Stimulated activated naive CD8-positive, alpha-beta T cell treated with anti-CD3 and anti-CD28 coated beads, Interleukin-15, amount 100 ng/mL, for 72 hours (primary cell): ENCODE measurements around the gene ADIRF.
"Not testable (repeated sequence)": the region's sequence is repeated elsewhere in the genome, so short reads cannot be mapped to it uniquely, and the experiment has no call there.

Experiments
- ATAC-seq: fragments of 150-1000 bp; cut with Tn5 transposase; 2 replicates; pipeline ENCODE4 v1.10.0; 2021; ENCODE audit warnings: mild to moderate bottlenecking, moderate library complexity
- DNase-seq, 2 donors: peaks; one replicate each; pipeline ENCODE4 v3.0.0; 2021 to 2022
- H3K27ac Mint-ChIP-seq, 2 donors: one replicate each; pipeline ENCODE4 v1.8.0; 2022; ENCODE audit warnings: mild to moderate bottlenecking in 2 of 2, mixed read lengths in 2 of 2, moderate library complexity in 2 of 2
- H3K27me3 Mint-ChIP-seq: one replicate; pipeline ENCODE4 v1.8.0; 2022; ENCODE audit warnings: mixed read lengths
- H3K4me1 Mint-ChIP-seq: one replicate; pipeline ENCODE4 v1.8.0; 2022; ENCODE audit warnings: mild to moderate bottlenecking, mixed read lengths
- H3K4me3 Mint-ChIP-seq, 2 donors: one replicate each; pipeline ENCODE4 v1.8.0; 2022; ENCODE audit warnings: mild to moderate bottlenecking in 2 of 2, mixed read lengths in 2 of 2, moderate library complexity in 1 of 2
- H3K9me3 Mint-ChIP-seq, 2 donors: one replicate each; pipeline ENCODE4 v1.8.0; 2022; ENCODE audit warnings: mixed read lengths in 2 of 2

The ADIRF gene

DNA sequence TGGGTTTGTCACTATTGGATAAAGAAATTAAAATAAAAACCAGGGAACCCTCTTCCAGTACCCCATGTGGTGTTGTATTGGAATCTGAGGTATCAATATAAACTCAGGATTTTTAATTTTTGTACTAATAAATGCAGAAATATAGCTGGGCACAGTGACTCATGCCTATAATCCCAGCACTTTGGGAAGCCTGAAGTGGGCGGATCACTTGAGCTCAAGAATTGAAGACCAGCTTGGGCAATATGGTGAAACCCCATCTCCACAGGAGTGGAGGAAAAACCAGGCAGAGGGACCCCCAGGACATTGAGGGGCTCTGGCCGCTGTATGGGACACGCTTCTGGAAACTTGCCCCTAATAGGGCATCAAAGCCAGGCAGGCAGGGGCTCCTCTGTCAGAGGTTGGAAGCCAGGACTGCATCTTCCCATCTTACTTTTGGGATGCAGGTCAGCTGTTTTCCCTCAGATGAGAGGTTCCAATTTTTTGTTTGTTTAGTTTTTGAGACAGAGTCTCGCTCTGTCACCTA lies 11.1 kb downstream of the ADIRF start:
- H3K27me3 Mint-ChIP-seq, result no peaks in the 10 kb centered on the region
- no peaks in the 10 kb centered on the region for H3K9me3 Mint-ChIP-seq
- H3K4me1 Mint-ChIP-seq, result no peaks in the 10 kb centered on the region
- DNase-seq, result no peak
- H3K4me3 Mint-ChIP-seq, result no peak overlapping the region
- ATAC-seq, result no peak
- no peak overlapping the region for H3K27ac Mint-ChIP-seq

DNA sequence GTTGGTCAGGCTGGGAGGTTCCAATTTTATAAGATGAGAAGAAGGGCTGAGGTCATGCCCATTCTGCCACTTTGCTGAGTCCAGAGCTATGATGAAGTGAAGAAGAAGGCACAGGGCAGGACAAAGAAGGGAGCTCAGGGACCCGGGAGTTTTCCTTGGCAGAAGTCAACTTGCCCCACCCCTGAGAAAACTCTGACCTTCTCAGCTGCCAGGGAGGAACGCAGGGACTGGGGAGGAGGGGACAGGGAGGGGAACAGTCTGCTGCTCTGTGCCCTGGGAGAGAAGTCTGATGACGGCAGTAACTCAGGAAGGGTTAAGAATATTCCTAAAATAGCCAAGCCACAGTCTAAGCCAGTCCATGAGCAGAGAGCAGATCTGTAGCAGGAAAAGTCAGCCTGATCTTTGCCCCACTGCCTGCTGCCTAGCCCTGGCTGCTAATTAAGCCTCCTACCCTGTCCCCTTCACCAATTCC lies 11.7 kb downstream of the ADIRF start:
- Mint-ChIP-seq H3K27me3 (no peaks in the 10 kb centered on the region), H3K27ac (no peak overlapping the region), H3K4me3 (no peak overlapping the region), H3K4me1 (no peaks in the 10 kb centered on the region), H3K9me3 (no peaks in the 10 kb centered on the region)
- DNase-seq, result no peak
- no peak for ATAC-seq

GRCh38 chr10:86981020-86981419 lies 12.7 kb downstream of the ADIRF start:
- not testable (repeated sequence) for H3K4me1 Mint-ChIP-seq, DNase-seq, ATAC-seq, H3K27ac Mint-ChIP-seq, H3K27me3 Mint-ChIP-seq, H3K4me3 Mint-ChIP-seq, H3K9me3 Mint-ChIP-seq

DNA sequence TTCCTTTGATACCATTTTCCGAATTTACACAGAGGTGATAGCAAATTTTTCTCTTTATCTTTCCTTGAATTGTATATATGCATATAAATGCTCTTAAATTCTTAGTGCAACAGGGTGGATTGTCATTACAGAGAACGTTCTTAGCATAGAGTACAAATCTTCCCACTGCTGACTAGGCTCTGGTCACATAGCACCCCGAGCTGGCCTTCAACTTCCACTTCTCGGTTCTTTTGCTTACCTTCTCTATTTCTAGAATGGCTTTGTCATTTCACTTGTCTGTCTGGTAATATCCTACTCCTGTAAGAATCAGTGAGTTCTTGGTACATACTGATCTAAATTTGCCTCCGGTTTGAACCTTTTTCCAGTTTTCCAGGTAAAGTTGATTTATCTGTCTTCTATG lies 13.4 kb downstream of the ADIRF start:
- Mint-ChIP-seq H3K27me3 (no peaks in the 10 kb centered on the region), H3K9me3 (no peaks in the 10 kb centered on the region), H3K27ac (no peak overlapping the region), H3K4me3 (no peak overlapping the region), H3K4me1 (no peaks in the 10 kb centered on the region)
- ATAC-seq (no peak), DNase-seq (no peak)

DNA sequence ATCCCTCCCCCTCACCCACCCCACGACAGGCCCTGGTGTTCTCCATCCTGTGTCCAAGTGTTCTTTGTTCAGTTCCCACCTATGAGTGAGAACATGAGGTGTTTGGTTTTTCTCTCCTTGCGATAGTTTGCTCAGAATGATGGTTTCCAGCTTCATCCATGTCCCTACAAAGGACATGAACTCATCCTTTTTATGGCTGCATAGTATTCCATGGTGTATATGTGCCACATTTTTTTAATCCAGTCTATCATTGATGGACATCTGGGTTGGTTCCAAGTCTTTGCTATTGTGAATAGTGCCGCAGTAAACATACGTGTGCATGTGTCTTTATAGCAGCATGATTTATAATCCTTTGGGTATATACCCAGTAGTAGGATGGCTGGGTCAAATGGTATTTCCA lies 16.2 kb downstream of the ADIRF start:
- not testable (repeated sequence) for H3K9me3 Mint-ChIP-seq, H3K27me3 Mint-ChIP-seq, H3K4me3 Mint-ChIP-seq, H3K27ac Mint-ChIP-seq, H3K4me1 Mint-ChIP-seq, DNase-seq, ATAC-seq

GRCh38 chr10:86988520-86988919 lies 20.2 kb downstream of the ADIRF start:
- DNase-seq (no peak), ATAC-seq (no peak)
- peaks cover 15% of the 10 kb centered on the region for H3K27me3 Mint-ChIP-seq
- no peak overlapping the region for H3K27ac Mint-ChIP-seq
- no peaks in the 10 kb centered on the region for H3K9me3 Mint-ChIP-seq
- no peak overlapping the region for H3K4me3 Mint-ChIP-seq
- H3K4me1 Mint-ChIP-seq, result no peaks in the 10 kb centered on the region

- not testable (repeated sequence) for H3K9me3 Mint-ChIP-seq, H3K4me1 Mint-ChIP-seq, H3K4me3 Mint-ChIP-seq, ATAC-seq, H3K27ac Mint-ChIP-seq, DNase-seq
- peaks cover 15% of the 10 kb centered on the region for H3K27me3 Mint-ChIP-seq
These were observed 23.1 kb downstream of the ADIRF start for GRCh38 chr10:86991362-86991761.

- no peak for ATAC-seq
These were observed 24.2 kb downstream of the ADIRF start for GRCh38 chr10:86992456-86992855.

GRCh38 chr10:86992929-86993328 lies 24.6 kb downstream of the ADIRF start:
- DNase-seq, result no peak
- H3K27ac Mint-ChIP-seq, result no peak overlapping the region
- ATAC-seq, result no peak
- H3K4me1 Mint-ChIP-seq, result no peaks in the 10 kb centered on the region
- H3K27me3 Mint-ChIP-seq, result peaks cover 15% of the 10 kb centered on the region
- H3K9me3 Mint-ChIP-seq, result no peaks in the 10 kb centered on the region
- H3K4me3 Mint-ChIP-seq, result no peak overlapping the region

More at GRCh38 chr10:86992456-86992855, 24.2 kb downstream of the ADIRF start:
- peaks cover 15% of the 10 kb centered on the region for H3K27me3 Mint-ChIP-seq
- no peaks in the 10 kb centered on the region for H3K4me1 Mint-ChIP-seq
- H3K4me3 Mint-ChIP-seq, result no peak overlapping the region
- no peaks in the 10 kb centered on the region for H3K9me3 Mint-ChIP-seq
- no peak for DNase-seq
- H3K27ac Mint-ChIP-seq, result no peak overlapping the region

DNA sequence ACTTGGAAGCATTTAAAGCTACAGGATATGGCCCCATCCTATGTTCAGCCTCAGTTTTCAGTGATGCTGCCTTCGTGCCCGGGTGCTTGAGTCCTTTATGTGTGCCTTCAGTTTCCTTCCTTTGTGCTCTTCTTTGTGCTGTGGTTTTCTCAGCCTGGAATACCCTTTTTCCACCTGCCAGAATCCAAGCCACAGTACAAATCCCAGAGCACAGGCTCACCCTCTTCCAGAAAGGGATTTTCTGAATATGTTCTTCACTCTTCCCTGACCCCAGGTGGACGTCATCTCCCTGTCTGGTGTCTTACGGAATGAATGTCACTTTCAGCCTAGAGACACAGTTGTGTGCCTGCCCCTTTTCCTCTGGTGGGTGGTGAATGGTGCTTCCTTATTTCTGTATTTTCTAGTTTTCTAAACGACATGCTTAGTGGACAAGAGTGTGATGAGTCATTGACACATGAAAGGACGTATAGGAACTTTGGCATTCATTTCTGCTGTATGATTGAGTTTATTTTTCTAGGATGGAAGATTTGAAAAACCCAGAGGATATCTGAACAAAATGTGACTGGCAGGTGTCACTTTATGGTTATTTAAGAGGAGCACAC lies 31.6 kb downstream of the ADIRF start:
- H3K27me3 Mint-ChIP-seq, H3K27ac Mint-ChIP-seq, H3K4me1 Mint-ChIP-seq, DNase-seq, H3K9me3 Mint-ChIP-seq, H3K4me3 Mint-ChIP-seq, ATAC-seq: not testable (repeated sequence)

- DNase-seq (no peak), ATAC-seq (no peak)
- H3K27me3 Mint-ChIP-seq, result no peaks in the 10 kb centered on the region
- no peak overlapping the region for H3K4me3 Mint-ChIP-seq
- H3K27ac Mint-ChIP-seq, result no peak overlapping the region
- no peaks in the 10 kb centered on the region for H3K4me1 Mint-ChIP-seq
- no peaks in the 10 kb centered on the region for H3K9me3 Mint-ChIP-seq
These were observed 32.2 kb downstream of the ADIRF start for GRCh38 chr10:87000491-87000890.

- not testable (repeated sequence) for H3K27ac Mint-ChIP-seq, H3K27me3 Mint-ChIP-seq, H3K4me3 Mint-ChIP-seq, DNase-seq, H3K4me1 Mint-ChIP-seq, H3K9me3 Mint-ChIP-seq, ATAC-seq
These were observed 38.8 kb downstream of the ADIRF start for GRCh38 chr10:87007124-87007523.

GRCh38 chr10:87007674-87008073 lies 39.4 kb downstream of the ADIRF start:
- ATAC-seq, H3K27ac Mint-ChIP-seq, H3K4me1 Mint-ChIP-seq, H3K27me3 Mint-ChIP-seq, H3K9me3 Mint-ChIP-seq, DNase-seq, H3K4me3 Mint-ChIP-seq: not testable (repeated sequence)

DNA sequence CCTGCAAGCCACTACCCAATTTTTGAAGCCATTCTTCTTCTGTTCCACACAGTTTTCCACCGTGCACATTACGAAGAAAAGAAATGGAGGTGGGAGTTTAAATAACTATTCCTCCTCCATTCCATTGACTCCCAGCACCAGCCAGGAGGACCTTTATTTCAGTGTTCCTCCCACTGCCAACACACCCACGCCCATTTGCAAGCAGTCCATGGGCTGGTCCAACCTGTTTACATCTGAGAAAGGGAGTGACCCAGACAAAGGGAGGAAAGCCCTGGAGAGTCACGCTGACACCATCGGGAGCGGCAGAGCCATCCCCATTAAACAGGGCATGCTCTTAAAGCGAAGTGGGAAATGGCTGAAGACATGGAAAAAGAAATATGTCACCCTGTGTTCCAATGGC lies 40.0 kb downstream of the ADIRF start:
- not testable (repeated sequence) for ATAC-seq

GRCh38 chr10:87009134-87009696 lies 40.9 kb downstream of the ADIRF start:
- not testable (repeated sequence) for H3K4me1 Mint-ChIP-seq, DNase-seq, H3K27me3 Mint-ChIP-seq, H3K27ac Mint-ChIP-seq, H3K9me3 Mint-ChIP-seq, H3K4me3 Mint-ChIP-seq, ATAC-seq

More for the DNA sequence above, 40.0 kb downstream of the ADIRF start:
- H3K9me3 Mint-ChIP-seq, H3K27me3 Mint-ChIP-seq, H3K4me3 Mint-ChIP-seq, DNase-seq, H3K27ac Mint-ChIP-seq, H3K4me1 Mint-ChIP-seq: not testable (repeated sequence)

DNA sequence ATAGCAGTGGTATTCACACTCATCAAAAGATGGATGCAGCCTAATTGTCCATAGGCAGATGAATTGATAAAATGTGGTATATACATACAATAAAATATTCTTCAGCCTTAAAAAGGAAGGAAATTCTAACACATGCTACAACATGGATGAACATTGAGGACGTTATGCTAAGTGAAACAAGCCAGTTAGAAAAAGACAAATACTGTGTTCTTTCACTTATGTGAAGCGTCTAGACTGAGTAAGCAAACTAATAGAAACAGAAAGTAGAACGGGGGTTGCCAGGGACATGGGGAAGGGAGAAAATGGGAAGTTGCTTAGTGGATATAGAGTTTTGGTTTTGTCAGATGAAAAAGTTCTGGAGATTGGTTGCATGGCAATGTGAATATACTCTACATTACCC lies 45.2 kb downstream of the ADIRF start:
- H3K4me1 Mint-ChIP-seq, DNase-seq, H3K27ac Mint-ChIP-seq, ATAC-seq, H3K27me3 Mint-ChIP-seq, H3K9me3 Mint-ChIP-seq, H3K4me3 Mint-ChIP-seq: not testable (repeated sequence)
